ENCODE results near the gene KIAA1755. TPM values are rescaled to one million over a fixed set of nuclear protein-coding genes. Genes with fewer than 3 reads are reported as not detected.

KIAA1755 gene
- total RNA-seq, result not detected
- not detected for polyA plus RNA-seq
- total RNA-seq, result not detected

- H3K9me3 Mint-ChIP-seq, result peaks cover 0 to 1% (median 0%) of the 10 kb centered on the region in 11 donors
- H3K36me3 ChIP-seq (ENCODE audit: control insufficient read depth in 2 of 3, insufficient read depth in 3 of 3, low read length in 3 of 3), result no peaks in the 10 kb centered on the region
- H3K9me3 ChIP-seq (ENCODE audit: control insufficient read depth in 2 of 3, low read length in 3 of 3), result no peaks in the 10 kb centered on the region
- no peak for ATAC-seq
- POLR2A ChIA-PET, result no interaction called here
- no peak within 1 kb of the TSS for H3K27ac Mint-ChIP-seq
- peak within 1 kb of the TSS in 3 of 10 donors; percentile 4 to 37 (median 6) for H3K4me3 Mint-ChIP-seq
- H3K27me3 ChIP-seq (ENCODE audit: control insufficient read depth in 2 of 2, insufficient read depth in 2 of 2, low read length in 2 of 2), result no peaks in the 10 kb centered on the region
- H3K4me3 ChIP-seq (ENCODE audit: low read length), result no peak within 1 kb of the TSS
- CTCF ChIA-PET, result no interaction called here
- no peaks in the 10 kb centered on the region for H3K4me1 ChIP-seq (ENCODE audit: control insufficient read depth in 2 of 2, insufficient read depth in 2 of 2, low read length in 2 of 2)
- H3K27ac ChIP-seq (ENCODE audit: low read depth, low read length), result no peak within 1 kb of the TSS
- H3K4me1 Mint-ChIP-seq, result peaks cover 0 to 10% (median 4%) of the 10 kb centered on the region in 7 donors
- DNase-seq, result no peak
- intact Hi-C loops (cut with micrococcal nuclease), result no loop called here
- H3K27me3 Mint-ChIP-seq, result peaks cover 55 to 71% (median 66%) of the 10 kb centered on the region in 5 donors
- peaks cover 0 to 8% (median 0%) of the 10 kb centered on the region in 5 donors for H3K36me3 Mint-ChIP-seq
These were observed at the start of gene KIAA1755 for GRCh38 chr20:38260378-38261053. KIAA1755 (minus strand) TSS chr20:38260735; CDS start chr20:38260500, 235 bp downstream.

GRCh38 chr20:38308447-38308846 is 47.9 kb upstream of the KIAA1755 start:
- intact Hi-C loops (cut with micrococcal nuclease), result no loop called here
- Histone ChIP-seq H3K9me3 (ENCODE audit: control insufficient read depth in 2 of 3, low read length in 3 of 3) (no peaks in the 10 kb centered on the region), H3K4me3 (ENCODE audit: low read length) (no peak overlapping the region), H3K36me3 (ENCODE audit: control insufficient read depth in 2 of 3, insufficient read depth in 3 of 3, low read length in 3 of 3) (no peaks in the 10 kb centered on the region), H3K27me3 (ENCODE audit: control insufficient read depth in 2 of 2, insufficient read depth in 2 of 2, low read length in 2 of 2) (peaks cover 0 to 4% of the 10 kb centered on the region in 2 donors), H3K4me1 (ENCODE audit: control insufficient read depth in 2 of 2, insufficient read depth in 2 of 2, low read length in 2 of 2) (no peaks in the 10 kb centered on the region), H3K27ac (ENCODE audit: low read depth, low read length) (no peak overlapping the region)
- Mint-ChIP-seq H3K4me1 (peaks cover 0 to 25% (median 13%) of the 10 kb centered on the region in 7 donors), H3K27ac (no peak overlapping the region), H3K4me3 (no peak overlapping the region), H3K9me3 (peaks cover 0 to 6% (median 0%) of the 10 kb centered on the region in 11 donors), H3K36me3 (peaks cover 0 to 5% (median 4%) of the 10 kb centered on the region in 5 donors), H3K27me3 (peaks cover 27 to 58% (median 51%) of the 10 kb centered on the region in 5 donors)
- DNase-seq, result no peak
- POLR2A ChIA-PET, result no interaction called here
- ATAC-seq, result no peak
- CTCF ChIA-PET, result no interaction called here

GRCh38 chr20:38308047-38308438 is 47.5 kb upstream of the KIAA1755 start:
- CTCF ChIA-PET, result no interaction called here
- no peak for ATAC-seq

GRCh38 chr20:38307371-38308046 is 47.0 kb upstream of the KIAA1755 start:
- H3K4me1 ChIP-seq (ENCODE audit: control insufficient read depth in 2 of 2, insufficient read depth in 2 of 2, low read length in 2 of 2), result no peaks in the 10 kb centered on the region
- ATAC-seq (peak; percentile 43), DNase-seq (no peak)
- H3K36me3 ChIP-seq (ENCODE audit: control insufficient read depth in 2 of 3, insufficient read depth in 3 of 3, low read length in 3 of 3), result no peaks in the 10 kb centered on the region
- Mint-ChIP-seq H3K27ac (peak overlapping the region in 1 of 9 donors; percentile 27), H3K9me3 (peaks cover 0 to 6% (median 0%) of the 10 kb centered on the region in 11 donors), H3K36me3 (peaks cover 0 to 5% (median 4%) of the 10 kb centered on the region in 5 donors), H3K4me1 (peaks cover 0 to 27% (median 17%) of the 10 kb centered on the region in 7 donors), H3K27me3 (peaks cover 36 to 67% (median 58%) of the 10 kb centered on the region in 5 donors), H3K4me3 (no peak overlapping the region)
- ChIA-PET CTCF (no interaction called here), POLR2A (no interaction called here)
- H3K9me3 ChIP-seq (ENCODE audit: control insufficient read depth in 2 of 3, low read length in 3 of 3), result no peaks in the 10 kb centered on the region
- peaks cover 0 to 4% of the 10 kb centered on the region in 2 donors for H3K27me3 ChIP-seq (ENCODE audit: control insufficient read depth in 2 of 2, insufficient read depth in 2 of 2, low read length in 2 of 2)
- intact Hi-C loops (cut with micrococcal nuclease), result no loop called here
- H3K27ac ChIP-seq (ENCODE audit: low read depth, low read length), result no peak overlapping the region
- H3K4me3 ChIP-seq (ENCODE audit: low read length), result no peak overlapping the region

More at GRCh38 chr20:38308047-38308438, 47.5 kb upstream of the KIAA1755 start:
- peaks cover 0 to 5% (median 4%) of the 10 kb centered on the region in 5 donors for H3K36me3 Mint-ChIP-seq
- DNase-seq, result no peak
- H3K27ac Mint-ChIP-seq, result no peak overlapping the region
- H3K27me3 ChIP-seq (ENCODE audit: control insufficient read depth in 2 of 2, insufficient read depth in 2 of 2, low read length in 2 of 2), result peaks cover 0 to 4% of the 10 kb centered on the region in 2 donors
- H3K4me1 Mint-ChIP-seq, result peaks cover 0 to 27% (median 17%) of the 10 kb centered on the region in 7 donors
- POLR2A ChIA-PET, result no interaction called here
- H3K4me3 Mint-ChIP-seq, result no peak overlapping the region
- H3K9me3 Mint-ChIP-seq, result peaks cover 0 to 6% (median 0%) of the 10 kb centered on the region in 11 donors
- no peak overlapping the region for H3K27ac ChIP-seq (ENCODE audit: low read depth, low read length)
- intact Hi-C loops (cut with micrococcal nuclease), result no loop called here
- H3K9me3 ChIP-seq (ENCODE audit: control insufficient read depth in 2 of 3, low read length in 3 of 3), result no peaks in the 10 kb centered on the region
- no peaks in the 10 kb centered on the region for H3K36me3 ChIP-seq (ENCODE audit: control insufficient read depth in 2 of 3, insufficient read depth in 3 of 3, low read length in 3 of 3)
- no peak overlapping the region for H3K4me3 ChIP-seq (ENCODE audit: low read length)
- no peaks in the 10 kb centered on the region for H3K4me1 ChIP-seq (ENCODE audit: control insufficient read depth in 2 of 2, insufficient read depth in 2 of 2, low read length in 2 of 2)
- H3K27me3 Mint-ChIP-seq, result peaks cover 31 to 62% (median 55%) of the 10 kb centered on the region in 5 donors

- Histone ChIP-seq H3K27me3 (ENCODE audit: control insufficient read depth in 2 of 2, insufficient read depth in 2 of 2, low read length in 2 of 2) (peaks cover 0 to 4% of the 10 kb centered on the region in 2 donors), H3K36me3 (ENCODE audit: control insufficient read depth in 2 of 3, insufficient read depth in 3 of 3, low read length in 3 of 3) (no peaks in the 10 kb centered on the region), H3K4me1 (ENCODE audit: control insufficient read depth in 2 of 2, insufficient read depth in 2 of 2, low read length in 2 of 2) (no peaks in the 10 kb centered on the region), H3K9me3 (ENCODE audit: control insufficient read depth in 2 of 3, low read length in 3 of 3) (no peaks in the 10 kb centered on the region), H3K27ac (ENCODE audit: low read depth, low read length) (no peak overlapping the region), H3K4me3 (ENCODE audit: low read length) (no peak overlapping the region)
- Mint-ChIP-seq H3K4me3 (no peak overlapping the region), H3K27me3 (peaks cover 43 to 68% (median 59%) of the 10 kb centered on the region in 5 donors), H3K27ac (no peak overlapping the region), H3K36me3 (peaks cover 0 to 5% (median 4%) of the 10 kb centered on the region in 5 donors), H3K4me1 (peaks cover 0 to 27% (median 17%) of the 10 kb centered on the region in 7 donors), H3K9me3 (peaks cover 0 to 6% (median 0%) of the 10 kb centered on the region in 11 donors)
- DNase-seq (no peak), ATAC-seq (no peak)
- ChIA-PET POLR2A (no interaction called here), CTCF (no interaction called here)
- intact Hi-C loops (cut with micrococcal nuclease), result no loop called here
These were observed 45.8 kb upstream of the KIAA1755 start for GRCh38 chr20:38306379-38306778.

GRCh38 chr20:38305541-38305940 is 45.0 kb upstream of the KIAA1755 start:
- peaks cover 0 to 27% (median 17%) of the 10 kb centered on the region in 7 donors for H3K4me1 Mint-ChIP-seq
- Histone ChIP-seq H3K9me3 (ENCODE audit: control insufficient read depth in 2 of 3, low read length in 3 of 3) (no peaks in the 10 kb centered on the region), H3K4me3 (ENCODE audit: low read length) (no peak overlapping the region), H3K36me3 (ENCODE audit: control insufficient read depth in 2 of 3, insufficient read depth in 3 of 3, low read length in 3 of 3) (no peaks in the 10 kb centered on the region), H3K4me1 (ENCODE audit: control insufficient read depth in 2 of 2, insufficient read depth in 2 of 2, low read length in 2 of 2) (no peaks in the 10 kb centered on the region), H3K27ac (ENCODE audit: low read depth, low read length) (no peak overlapping the region), H3K27me3 (ENCODE audit: control insufficient read depth in 2 of 2, insufficient read depth in 2 of 2, low read length in 2 of 2) (peaks cover 0 to 4% of the 10 kb centered on the region in 2 donors)
- peaks cover 0 to 5% (median 4%) of the 10 kb centered on the region in 5 donors for H3K36me3 Mint-ChIP-seq
- H3K27ac Mint-ChIP-seq, result no peak overlapping the region
- peaks cover 46 to 68% (median 59%) of the 10 kb centered on the region in 5 donors for H3K27me3 Mint-ChIP-seq
- CTCF ChIA-PET, result no interaction called here
- DNase-seq, result no peak
- intact Hi-C loops (cut with micrococcal nuclease), result no loop called here
- peaks cover 0 to 2% (median 0%) of the 10 kb centered on the region in 11 donors for H3K9me3 Mint-ChIP-seq
- no peak for ATAC-seq
- no peak overlapping the region for H3K4me3 Mint-ChIP-seq
- POLR2A ChIA-PET, result no interaction called here

All from naive thymus-derived CD4-positive, alpha-beta T cell (primary cell).